ENCODE data around the gene TMPRSS11E. TPM values are rescaled to one million over a fixed set of nuclear protein-coding genes. Genes with fewer than 3 reads are reported as not detected.
A peak's percentile ranks its signal among the peaks of the same experiment; 100 is the strongest.
"Not testable (repeated sequence)": the region's sequence is repeated elsewhere in the genome, so short reads cannot be mapped to it uniquely, and the experiment has no call there.

Gene TMPRSS11E
- total RNA-seq, 1 experiment from 2014 or later: 1.9 TPM

DNA sequence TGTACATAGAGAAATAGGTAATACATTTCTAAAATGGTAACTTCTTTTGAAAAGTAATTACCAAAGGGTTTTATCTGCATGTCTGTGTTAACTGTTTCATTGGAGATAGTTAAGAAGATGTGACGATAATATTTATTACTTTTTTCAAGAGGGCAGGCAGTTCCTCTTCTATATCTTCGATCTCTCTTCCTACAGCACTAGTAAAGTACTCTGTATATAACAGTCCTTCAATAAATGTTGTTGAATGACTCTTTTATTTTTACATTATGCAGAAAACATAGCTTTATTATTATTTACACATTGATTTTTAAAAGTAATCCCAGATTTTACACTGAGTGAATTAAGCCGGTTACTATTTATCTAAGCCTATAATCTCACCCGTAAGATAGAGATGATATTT, 51.8 kb downstream of the TMPRSS11E start (continued):
- no peak for TF ChIP-seq ELF4 (CRISPR knock-in tag; IDR thresholded peaks at IDR 0.05; ENCODE audit: low read depth)
- no peak for TF ChIP-seq SOX15 (CRISPR knock-in tag; IDR thresholded peaks at IDR 0.05)
- TF ChIP-seq ATF1 (CRISPR knock-in tag; IDR thresholded peaks at IDR 0.05): no peak
- TF ChIP-seq, protein P1, sequence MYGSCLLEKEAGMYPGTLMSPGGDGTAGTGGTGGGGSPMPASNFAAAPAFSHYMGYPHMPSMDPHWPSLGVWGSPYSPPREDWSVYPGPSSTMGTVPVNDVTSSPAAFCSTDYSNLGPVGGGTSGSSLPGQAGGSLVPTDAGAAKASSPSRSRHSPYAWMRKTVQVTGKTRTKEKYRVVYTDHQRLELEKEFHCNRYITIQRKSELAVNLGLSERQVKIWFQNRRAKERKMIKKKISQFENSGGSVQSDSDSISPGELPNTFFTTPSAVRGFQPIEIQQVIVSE (CRISPR knock-in tag; IDR thresholded peaks at IDR 0.05; ENCODE audit: borderline replicate concordance): no peak

DNA sequence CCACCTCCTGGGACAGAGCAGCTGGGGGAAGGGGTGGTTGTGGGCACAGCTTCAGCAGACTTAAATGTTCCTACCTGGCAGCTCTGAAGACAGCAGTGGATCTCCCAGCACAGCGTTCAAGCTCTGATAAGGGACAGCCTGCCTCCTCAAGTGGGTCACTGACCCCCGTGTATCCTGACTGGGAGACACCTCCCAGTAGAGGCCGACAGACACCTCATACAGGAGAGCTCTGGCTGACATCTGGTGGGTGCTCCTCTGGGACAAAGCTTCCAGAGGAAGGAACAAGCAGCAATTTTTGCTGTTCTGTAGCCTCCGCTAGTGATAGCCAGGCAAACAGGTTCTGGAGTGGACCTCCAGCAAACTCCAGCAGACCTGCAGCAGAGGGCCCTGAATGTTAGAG, 56.2 kb downstream of the TMPRSS11E start:
- H3K4me1 Mint-ChIP-seq; ATAC-seq; DNase-seq (ENCODE audit: low spot score); H3K27me3 Mint-ChIP-seq (ENCODE audit: low read depth); H3K4me3 Mint-ChIP-seq; CTCF ChIA-PET; POLR2A ChIA-PET: not testable (repeated sequence)
- H3K9me3 Mint-ChIP-seq: peaks cover 21% of the 10 kb centered on the region
- peak overlapping the region; percentile 16; the same call in 1 of the 2 replicates for H3K27ac Mint-ChIP-seq
- H3K36me3 Mint-ChIP-seq: peaks cover 23% of the 10 kb centered on the region

DNA sequence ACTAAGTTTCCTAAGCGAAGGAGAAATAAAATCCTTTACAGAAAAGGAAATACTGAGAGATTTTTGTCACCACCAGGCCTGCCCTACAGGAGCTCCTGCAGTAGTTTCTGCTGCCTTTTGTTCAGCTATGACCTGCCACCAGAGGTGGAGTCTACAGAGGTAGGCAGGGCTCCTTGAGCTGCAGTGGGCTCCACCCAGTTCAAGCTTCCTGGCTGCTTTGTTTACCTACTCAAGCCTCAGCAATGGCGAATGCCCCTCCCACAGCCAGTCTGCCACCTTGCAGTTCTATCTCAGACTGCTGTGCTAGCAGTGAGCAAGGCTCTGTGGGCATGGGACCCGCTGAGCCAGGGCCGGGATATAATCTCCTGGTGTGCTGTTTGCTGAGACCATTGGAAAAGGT, 57.6 kb downstream of the TMPRSS11E start:
- H3K27me3 Mint-ChIP-seq (ENCODE audit: low read depth); POLR2A ChIA-PET; DNase-seq (ENCODE audit: low spot score); H3K27ac Mint-ChIP-seq; H3K4me3 Mint-ChIP-seq; H3K4me1 Mint-ChIP-seq; CTCF ChIA-PET; ATAC-seq: not testable (repeated sequence)
- peaks cover 23% of the 10 kb centered on the region for H3K36me3 Mint-ChIP-seq
- H3K9me3 Mint-ChIP-seq: peaks cover 21% of the 10 kb centered on the region

DNA sequence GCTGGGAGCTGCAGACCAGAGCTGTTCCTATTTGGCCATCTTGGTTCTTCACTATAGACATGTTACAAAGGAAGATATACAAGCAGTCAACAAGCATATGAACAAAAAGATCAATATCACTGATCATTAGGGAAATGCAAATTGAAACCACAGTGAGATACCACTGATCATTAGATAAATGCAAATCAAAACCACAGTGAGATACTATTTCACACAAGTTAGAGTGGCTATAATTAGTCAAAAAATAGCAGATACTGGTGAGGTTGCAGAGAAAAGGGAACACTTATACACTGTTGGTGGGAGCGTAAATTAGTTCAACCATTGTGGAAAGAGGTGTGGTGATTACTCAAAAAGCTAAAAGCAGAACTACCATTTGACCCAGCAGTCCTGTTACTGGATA, 58.2 kb downstream of the TMPRSS11E start:
- H3K27ac Mint-ChIP-seq; H3K4me1 Mint-ChIP-seq; POLR2A ChIA-PET; DNase-seq (ENCODE audit: low spot score); ATAC-seq; H3K27me3 Mint-ChIP-seq (ENCODE audit: low read depth); H3K4me3 Mint-ChIP-seq; CTCF ChIA-PET: not testable (repeated sequence)
- H3K9me3 Mint-ChIP-seq: peaks cover 21% of the 10 kb centered on the region
- peaks cover 23% of the 10 kb centered on the region for H3K36me3 Mint-ChIP-seq

DNA sequence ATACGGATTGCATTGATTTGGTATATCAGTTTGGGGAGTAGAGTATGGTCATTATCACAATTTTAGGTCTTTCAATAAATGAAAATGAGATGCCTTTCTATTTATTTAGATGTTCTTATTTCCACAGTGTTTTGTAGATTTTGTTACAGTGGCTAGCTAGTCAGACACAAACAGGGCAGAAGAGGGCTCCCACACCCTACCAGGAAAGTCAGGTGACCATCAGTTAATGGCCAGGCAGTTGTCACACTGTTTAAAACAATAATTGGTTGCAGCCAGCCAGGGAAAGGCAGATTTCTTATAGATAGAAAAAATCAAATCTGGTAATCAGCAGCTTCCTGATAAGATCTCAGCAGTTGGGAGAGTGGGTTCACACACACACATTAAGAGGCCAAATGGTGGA, 71.6 kb downstream of the TMPRSS11E start:
- H3K4me3 Mint-ChIP-seq: no peak overlapping the region
- no peak for TF ChIP-seq GRHL2 (CRISPR knock-in tag; IDR thresholded peaks at IDR 0.05; ENCODE audit: insufficient replicate concordance, severe bottlenecking)
- TF ChIP-seq TP53 (CRISPR knock-in tag; IDR thresholded peaks at IDR 0.05): no peak
- H3K9me3 Mint-ChIP-seq: no peaks in the 10 kb centered on the region
- POLR2A ChIA-PET: no interaction called here
- H3K27ac Mint-ChIP-seq: no peak overlapping the region
- H3K27me3 Mint-ChIP-seq (ENCODE audit: low read depth): no peaks in the 10 kb centered on the region
- no peaks in the 10 kb centered on the region for H3K36me3 Mint-ChIP-seq
- H3K4me1 Mint-ChIP-seq: no peaks in the 10 kb centered on the region
- ATAC-seq (no peak), DNase-seq (ENCODE audit: low spot score) (no peak)
- CTCF ChIA-PET: no interaction called here

DNA sequence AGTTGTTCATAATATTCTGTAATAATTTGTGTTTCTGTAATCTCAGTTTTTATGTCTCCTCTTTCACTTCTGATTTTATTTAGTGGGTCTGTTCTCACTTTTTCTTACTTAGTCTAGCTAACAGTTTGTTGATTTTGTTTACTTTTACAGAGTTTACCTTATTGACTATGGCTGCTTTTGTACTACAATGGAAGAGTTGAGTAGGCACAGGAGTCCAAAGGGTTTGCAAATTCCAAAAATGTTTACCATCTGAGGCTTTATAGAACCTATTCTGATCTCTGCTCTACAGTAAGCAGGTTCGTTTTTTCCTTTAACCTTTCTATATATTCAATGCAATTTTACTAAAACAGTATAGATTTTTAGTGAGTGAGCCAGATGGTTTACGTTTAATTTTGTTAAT, 73.7 kb downstream of the TMPRSS11E start:
- ChIA-PET POLR2A (no interaction called here), CTCF (no interaction called here)
- H3K27ac Mint-ChIP-seq: no peak overlapping the region
- H3K4me3 Mint-ChIP-seq: no peak overlapping the region
- H3K36me3 Mint-ChIP-seq: no peaks in the 10 kb centered on the region
- no peaks in the 10 kb centered on the region for H3K27me3 Mint-ChIP-seq (ENCODE audit: low read depth)
- ATAC-seq (no peak), DNase-seq (ENCODE audit: low spot score) (no peak)
- H3K9me3 Mint-ChIP-seq: no peaks in the 10 kb centered on the region
- no peaks in the 10 kb centered on the region for H3K4me1 Mint-ChIP-seq
- TF ChIP-seq, protein P2, sequence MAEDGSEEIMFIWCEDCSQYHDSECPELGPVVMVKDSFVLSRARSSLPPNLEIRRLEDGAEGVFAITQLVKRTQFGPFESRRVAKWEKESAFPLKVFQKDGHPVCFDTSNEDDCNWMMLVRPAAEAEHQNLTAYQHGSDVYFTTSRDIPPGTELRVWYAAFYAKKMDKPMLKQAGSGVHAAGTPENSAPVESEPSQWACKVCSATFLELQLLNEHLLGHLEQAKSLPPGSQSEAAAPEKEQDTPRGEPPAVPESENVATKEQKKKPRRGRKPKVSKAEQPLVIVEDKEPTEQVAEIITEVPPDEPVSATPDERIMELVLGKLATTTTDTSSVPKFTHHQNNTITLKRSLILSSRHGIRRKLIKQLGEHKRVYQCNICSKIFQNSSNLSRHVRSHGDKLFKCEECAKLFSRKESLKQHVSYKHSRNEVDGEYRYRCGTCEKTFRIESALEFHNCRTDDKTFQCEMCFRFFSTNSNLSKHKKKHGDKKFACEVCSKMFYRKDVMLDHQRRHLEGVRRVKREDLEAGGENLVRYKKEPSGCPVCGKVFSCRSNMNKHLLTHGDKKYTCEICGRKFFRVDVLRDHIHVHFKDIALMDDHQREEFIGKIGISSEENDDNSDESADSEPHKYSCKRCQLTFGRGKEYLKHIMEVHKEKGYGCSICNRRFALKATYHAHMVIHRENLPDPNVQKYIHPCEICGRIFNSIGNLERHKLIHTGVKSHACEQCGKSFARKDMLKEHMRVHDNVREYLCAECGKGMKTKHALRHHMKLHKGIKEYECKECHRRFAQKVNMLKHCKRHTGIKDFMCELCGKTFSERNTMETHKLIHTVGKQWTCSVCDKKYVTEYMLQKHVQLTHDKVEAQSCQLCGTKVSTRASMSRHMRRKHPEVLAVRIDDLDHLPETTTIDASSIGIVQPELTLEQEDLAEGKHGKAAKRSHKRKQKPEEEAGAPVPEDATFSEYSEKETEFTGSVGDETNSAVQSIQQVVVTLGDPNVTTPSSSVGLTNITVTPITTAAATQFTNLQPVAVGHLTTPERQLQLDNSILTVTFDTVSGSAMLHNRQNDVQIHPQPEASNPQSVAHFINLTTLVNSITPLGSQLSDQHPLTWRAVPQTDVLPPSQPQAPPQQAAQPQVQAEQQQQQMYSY (CRISPR knock-in tag; IDR thresholded peaks at IDR 0.05): no peak
- TF ChIP-seq, protein P3, sequence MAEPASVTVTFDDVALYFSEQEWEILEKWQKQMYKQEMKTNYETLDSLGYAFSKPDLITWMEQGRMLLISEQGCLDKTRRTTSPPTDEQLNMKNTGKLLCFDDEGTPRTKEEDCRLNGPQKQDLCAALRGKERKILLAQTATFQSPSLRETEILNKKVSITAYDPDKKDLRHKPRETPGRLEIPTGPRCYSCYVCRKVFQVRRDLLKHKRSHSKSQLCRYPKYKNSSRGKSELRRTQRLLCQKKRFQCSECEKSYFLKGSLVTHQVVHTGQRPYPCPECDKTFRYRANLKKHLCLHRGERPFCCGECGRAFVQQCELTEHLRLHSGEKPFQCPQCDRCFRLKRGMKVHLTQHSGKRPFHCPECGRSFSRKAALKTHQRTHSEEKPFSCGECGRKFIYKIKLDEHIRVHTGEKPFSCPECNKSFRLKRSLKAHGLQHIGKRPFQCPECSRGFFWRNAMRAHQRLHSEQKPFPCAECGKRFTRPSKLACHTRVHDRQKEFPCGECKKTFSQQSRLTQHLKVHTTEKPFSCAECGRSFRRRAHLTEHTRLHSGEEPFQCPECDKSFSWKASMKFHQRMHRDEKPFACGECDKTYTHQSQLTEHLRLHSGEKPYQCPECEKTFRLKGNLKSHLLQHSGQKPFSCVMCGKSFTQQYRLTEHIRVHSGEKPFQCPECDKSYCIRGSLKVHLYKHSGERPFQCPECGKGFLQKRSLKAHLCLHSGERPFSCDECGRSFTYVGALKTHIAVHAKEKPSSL (CRISPR knock-in tag; conservative IDR thresholded peaks at IDR 0.05): no peak
- TF ChIP-seq CREM (CRISPR knock-in tag; IDR thresholded peaks at IDR 0.05) (no peak), GABPB1 (CRISPR knock-in tag; IDR thresholded peaks at IDR 0.05) (no peak), TP53 (CRISPR knock-in tag; IDR thresholded peaks at IDR 0.05) (no peak), FOXP1 (CRISPR knock-in tag; IDR thresholded peaks at IDR 0.05; ENCODE audit: borderline replicate concordance) (no peak), ZNF232 (CRISPR knock-in tag; IDR thresholded peaks at IDR 0.05) (no peak), ETV6 (CRISPR knock-in tag; IDR thresholded peaks at IDR 0.05) (no peak), GTF2I (CRISPR knock-in tag; conservative IDR thresholded peaks at IDR 0.05) (no peak)
- TF ChIP-seq, protein P4, sequence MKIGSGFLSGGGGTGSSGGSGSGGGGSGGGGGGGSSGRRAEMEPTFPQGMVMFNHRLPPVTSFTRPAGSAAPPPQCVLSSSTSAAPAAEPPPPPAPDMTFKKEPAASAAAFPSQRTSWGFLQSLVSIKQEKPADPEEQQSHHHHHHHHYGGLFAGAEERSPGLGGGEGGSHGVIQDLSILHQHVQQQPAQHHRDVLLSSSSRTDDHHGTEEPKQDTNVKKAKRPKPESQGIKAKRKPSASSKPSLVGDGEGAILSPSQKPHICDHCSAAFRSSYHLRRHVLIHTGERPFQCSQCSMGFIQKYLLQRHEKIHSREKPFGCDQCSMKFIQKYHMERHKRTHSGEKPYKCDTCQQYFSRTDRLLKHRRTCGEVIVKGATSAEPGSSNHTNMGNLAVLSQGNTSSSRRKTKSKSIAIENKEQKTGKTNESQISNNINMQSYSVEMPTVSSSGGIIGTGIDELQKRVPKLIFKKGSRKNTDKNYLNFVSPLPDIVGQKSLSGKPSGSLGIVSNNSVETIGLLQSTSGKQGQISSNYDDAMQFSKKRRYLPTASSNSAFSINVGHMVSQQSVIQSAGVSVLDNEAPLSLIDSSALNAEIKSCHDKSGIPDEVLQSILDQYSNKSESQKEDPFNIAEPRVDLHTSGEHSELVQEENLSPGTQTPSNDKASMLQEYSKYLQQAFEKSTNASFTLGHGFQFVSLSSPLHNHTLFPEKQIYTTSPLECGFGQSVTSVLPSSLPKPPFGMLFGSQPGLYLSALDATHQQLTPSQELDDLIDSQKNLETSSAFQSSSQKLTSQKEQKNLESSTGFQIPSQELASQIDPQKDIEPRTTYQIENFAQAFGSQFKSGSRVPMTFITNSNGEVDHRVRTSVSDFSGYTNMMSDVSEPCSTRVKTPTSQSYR (CRISPR knock-in tag; IDR thresholded peaks at IDR 0.05): no peak
- TF ChIP-seq, protein P5, sequence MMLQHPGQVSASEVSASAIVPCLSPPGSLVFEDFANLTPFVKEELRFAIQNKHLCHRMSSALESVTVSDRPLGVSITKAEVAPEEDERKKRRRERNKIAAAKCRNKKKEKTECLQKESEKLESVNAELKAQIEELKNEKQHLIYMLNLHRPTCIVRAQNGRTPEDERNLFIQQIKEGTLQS (CRISPR knock-in tag; conservative IDR thresholded peaks at IDR 0.05): no peak
